SK-N-SH treated with all-trans-retinoic acid at 6 μM for 48 hours (cell line): ENCODE data around the gene XIAP.

Source experiments
- CREB5 ChIP-seq: fragments of 250-450 bp; sonication (Bioruptor Pico); IDR thresholded peaks from 2 replicates; pipeline ENCODE4 v1.5.1; 2020; ENCODE audit warnings: low read depth, mild to moderate bottlenecking, moderate library complexity
- CSRNP3 ChIP-seq: fragments of 250-450 bp; sonication (Bioruptor Pico); IDR thresholded peaks from 2 replicates; pipeline ENCODE4 v1.5.1; 2021; ENCODE audit warnings: mild to moderate bottlenecking, moderate library complexity
- ESRRG ChIP-seq: fragments of 250-450 bp; sonication (Bioruptor Pico); IDR thresholded peaks from 2 replicates; pipeline ENCODE4 v1.6.1; 2021; ENCODE audit warnings: mild to moderate bottlenecking
- GLIS3 ChIP-seq: fragments of 250-450 bp; sonication (Bioruptor Pico); IDR thresholded peaks from 2 replicates; pipeline ENCODE4 v1.5.0; 2020; ENCODE audit warnings: mild to moderate bottlenecking, moderate library complexity
- ISL1 ChIP-seq: fragments of 250-450 bp; sonication (Bioruptor Pico); IDR thresholded peaks from 2 replicates; pipeline ENCODE4 v2.1.2; 2022; ENCODE audit warnings: mild to moderate bottlenecking, moderate library complexity
- OSR1 ChIP-seq: fragments of 250-450 bp; sonication (Bioruptor Pico); IDR thresholded peaks from 2 replicates; pipeline ENCODE4 v1.8.0; 2022; ENCODE audit warnings: moderate library complexity, mild to moderate bottlenecking, inconsistent platforms
- POU6F1 ChIP-seq: fragments of 250-450 bp; sonication (Bioruptor Pico); IDR thresholded peaks from 2 replicates; pipeline ENCODE4 v1.8.0; 2021; ENCODE audit warnings: low read depth, mild to moderate bottlenecking, moderate library complexity, borderline replicate concordance
- SNAI2 ChIP-seq: fragments of 250-450 bp; sonication (Bioruptor Pico); IDR thresholded peaks from 2 replicates; pipeline ENCODE4 v1.5.0; 2020; ENCODE audit warnings: mild to moderate bottlenecking, moderate library complexity
- TOX ChIP-seq: fragments of 250-450 bp; sonication (Bioruptor Pico); IDR thresholded peaks from 2 replicates; pipeline ENCODE4 v1.8.0; 2021; ENCODE audit warnings: mild to moderate bottlenecking, moderate library complexity, borderline replicate concordance
- ZFP30 ChIP-seq: fragments of 450-650 bp; formaldehyde crosslinking; IDR thresholded peaks from 2 replicates; pipeline ENCODE4 v1.5.0; 2022; ENCODE audit warnings: mild to moderate bottlenecking, moderate library complexity
- ZNF565 ChIP-seq: fragments of 450-650 bp; formaldehyde crosslinking; conservative IDR thresholded peaks from 2 replicates; pipeline ENCODE4 v1.5.0; 2020; ENCODE audit warnings: low read depth, mild to moderate bottlenecking, moderate library complexity
- TF ChIP-seq, protein P1 (sequence below): fragments of 250-450 bp; sonication (Bioruptor Pico); IDR thresholded peaks from 2 replicates; pipeline ENCODE4 v1.5.0; 2020; ENCODE audit warnings: mild to moderate bottlenecking, moderate library complexity
- TF ChIP-seq, protein P2 (sequence below): fragments of 250-450 bp; sonication (Bioruptor Pico); IDR thresholded peaks from 2 replicates; pipeline ENCODE4 v1.8.0; 2020; ENCODE audit warnings: mild to moderate bottlenecking, moderate library complexity, borderline replicate concordance

- no peak for TF ChIP-seq OSR1 (CRISPR knock-in tag)
- no peak for TF ChIP-seq SNAI2 (CRISPR knock-in tag)
- TF ChIP-seq, protein P1, sequence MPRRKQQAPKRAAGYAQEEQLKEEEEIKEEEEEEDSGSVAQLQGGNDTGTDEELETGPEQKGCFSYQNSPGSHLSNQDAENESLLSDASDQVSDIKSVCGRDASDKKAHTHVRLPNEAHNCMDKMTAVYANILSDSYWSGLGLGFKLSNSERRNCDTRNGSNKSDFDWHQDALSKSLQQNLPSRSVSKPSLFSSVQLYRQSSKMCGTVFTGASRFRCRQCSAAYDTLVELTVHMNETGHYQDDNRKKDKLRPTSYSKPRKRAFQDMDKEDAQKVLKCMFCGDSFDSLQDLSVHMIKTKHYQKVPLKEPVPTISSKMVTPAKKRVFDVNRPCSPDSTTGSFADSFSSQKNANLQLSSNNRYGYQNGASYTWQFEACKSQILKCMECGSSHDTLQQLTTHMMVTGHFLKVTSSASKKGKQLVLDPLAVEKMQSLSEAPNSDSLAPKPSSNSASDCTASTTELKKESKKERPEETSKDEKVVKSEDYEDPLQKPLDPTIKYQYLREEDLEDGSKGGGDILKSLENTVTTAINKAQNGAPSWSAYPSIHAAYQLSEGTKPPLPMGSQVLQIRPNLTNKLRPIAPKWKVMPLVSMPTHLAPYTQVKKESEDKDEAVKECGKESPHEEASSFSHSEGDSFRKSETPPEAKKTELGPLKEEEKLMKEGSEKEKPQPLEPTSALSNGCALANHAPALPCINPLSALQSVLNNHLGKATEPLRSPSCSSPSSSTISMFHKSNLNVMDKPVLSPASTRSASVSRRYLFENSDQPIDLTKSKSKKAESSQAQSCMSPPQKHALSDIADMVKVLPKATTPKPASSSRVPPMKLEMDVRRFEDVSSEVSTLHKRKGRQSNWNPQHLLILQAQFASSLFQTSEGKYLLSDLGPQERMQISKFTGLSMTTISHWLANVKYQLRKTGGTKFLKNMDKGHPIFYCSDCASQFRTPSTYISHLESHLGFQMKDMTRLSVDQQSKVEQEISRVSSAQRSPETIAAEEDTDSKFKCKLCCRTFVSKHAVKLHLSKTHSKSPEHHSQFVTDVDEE (CRISPR knock-in tag) = no peak
- no peak for TF ChIP-seq ZNF565 (CRISPR knock-in tag)
- no peak for TF ChIP-seq POU6F1
- TF ChIP-seq ISL1 (CRISPR knock-in tag) = no peak
- TF ChIP-seq TOX (CRISPR knock-in tag) = no peak
- TF ChIP-seq, protein P2, sequence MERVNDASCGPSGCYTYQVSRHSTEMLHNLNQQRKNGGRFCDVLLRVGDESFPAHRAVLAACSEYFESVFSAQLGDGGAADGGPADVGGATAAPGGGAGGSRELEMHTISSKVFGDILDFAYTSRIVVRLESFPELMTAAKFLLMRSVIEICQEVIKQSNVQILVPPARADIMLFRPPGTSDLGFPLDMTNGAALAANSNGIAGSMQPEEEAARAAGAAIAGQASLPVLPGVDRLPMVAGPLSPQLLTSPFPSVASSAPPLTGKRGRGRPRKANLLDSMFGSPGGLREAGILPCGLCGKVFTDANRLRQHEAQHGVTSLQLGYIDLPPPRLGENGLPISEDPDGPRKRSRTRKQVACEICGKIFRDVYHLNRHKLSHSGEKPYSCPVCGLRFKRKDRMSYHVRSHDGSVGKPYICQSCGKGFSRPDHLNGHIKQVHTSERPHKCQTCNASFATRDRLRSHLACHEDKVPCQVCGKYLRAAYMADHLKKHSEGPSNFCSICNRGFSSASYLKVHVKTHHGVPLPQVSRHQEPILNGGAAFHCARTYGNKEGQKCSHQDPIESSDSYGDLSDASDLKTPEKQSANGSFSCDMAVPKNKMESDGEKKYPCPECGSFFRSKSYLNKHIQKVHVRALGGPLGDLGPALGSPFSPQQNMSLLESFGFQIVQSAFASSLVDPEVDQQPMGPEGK = no peak
- no peak for TF ChIP-seq GLIS3 (CRISPR knock-in tag)
- no peak for TF ChIP-seq CSRNP3 (CRISPR knock-in tag)
- TF ChIP-seq ESRRG (CRISPR knock-in tag) = no peak
- TF ChIP-seq CREB5 (CRISPR knock-in tag) = no peak
- no peak for TF ChIP-seq ZFP30 (CRISPR knock-in tag)
Measured at GRCh38 chrX:123814343-123814742, 45.5 kb upstream of the XIAP start.
